ENCODE results near the gene ATG4D.

DNA sequence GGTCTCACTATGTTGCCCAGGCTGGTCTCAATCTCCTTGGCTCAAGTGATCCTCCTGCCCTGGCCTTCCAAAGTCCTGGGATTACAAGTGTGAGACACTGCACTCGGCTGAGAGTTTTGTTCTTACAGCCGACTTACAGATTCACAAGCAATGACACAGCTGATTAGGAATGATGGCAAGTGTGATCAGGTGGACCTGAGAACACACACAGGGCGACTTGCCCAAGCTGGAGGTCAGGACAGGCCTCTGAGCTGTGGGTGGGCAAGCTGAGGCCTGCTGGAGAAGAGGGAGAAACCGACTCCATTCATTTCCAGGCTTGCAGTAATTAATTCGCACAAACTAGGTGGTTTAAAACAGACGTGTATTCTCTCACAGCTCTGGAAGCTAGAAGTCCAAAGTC is 8.1 kb upstream of the ATG4D start:
- TF ChIP-seq, protein P1, sequence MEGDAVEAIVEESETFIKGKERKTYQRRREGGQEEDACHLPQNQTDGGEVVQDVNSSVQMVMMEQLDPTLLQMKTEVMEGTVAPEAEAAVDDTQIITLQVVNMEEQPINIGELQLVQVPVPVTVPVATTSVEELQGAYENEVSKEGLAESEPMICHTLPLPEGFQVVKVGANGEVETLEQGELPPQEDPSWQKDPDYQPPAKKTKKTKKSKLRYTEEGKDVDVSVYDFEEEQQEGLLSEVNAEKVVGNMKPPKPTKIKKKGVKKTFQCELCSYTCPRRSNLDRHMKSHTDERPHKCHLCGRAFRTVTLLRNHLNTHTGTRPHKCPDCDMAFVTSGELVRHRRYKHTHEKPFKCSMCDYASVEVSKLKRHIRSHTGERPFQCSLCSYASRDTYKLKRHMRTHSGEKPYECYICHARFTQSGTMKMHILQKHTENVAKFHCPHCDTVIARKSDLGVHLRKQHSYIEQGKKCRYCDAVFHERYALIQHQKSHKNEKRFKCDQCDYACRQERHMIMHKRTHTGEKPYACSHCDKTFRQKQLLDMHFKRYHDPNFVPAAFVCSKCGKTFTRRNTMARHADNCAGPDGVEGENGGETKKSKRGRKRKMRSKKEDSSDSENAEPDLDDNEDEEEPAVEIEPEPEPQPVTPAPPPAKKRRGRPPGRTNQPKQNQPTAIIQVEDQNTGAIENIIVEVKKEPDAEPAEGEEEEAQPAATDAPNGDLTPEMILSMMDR (IDR thresholded peaks at IDR 0.05) = no peak
- TF ChIP-seq POLR2A (IDR thresholded peaks at IDR 0.05) = no peak
